CD1c-positive myeloid dendritic cell (primary cell): Measurements from ENCODE around the gene ABHD12B.
A peak's percentile ranks its signal among the peaks of the same experiment; 100 is the strongest.

ENCODE experiments used
- DNase-seq: peaks from one replicate; pipeline ENCODE4 v3.0.0-alpha.2; 2016; ENCODE audit errors: extremely low spot score

ABHD12B gene

DNA sequence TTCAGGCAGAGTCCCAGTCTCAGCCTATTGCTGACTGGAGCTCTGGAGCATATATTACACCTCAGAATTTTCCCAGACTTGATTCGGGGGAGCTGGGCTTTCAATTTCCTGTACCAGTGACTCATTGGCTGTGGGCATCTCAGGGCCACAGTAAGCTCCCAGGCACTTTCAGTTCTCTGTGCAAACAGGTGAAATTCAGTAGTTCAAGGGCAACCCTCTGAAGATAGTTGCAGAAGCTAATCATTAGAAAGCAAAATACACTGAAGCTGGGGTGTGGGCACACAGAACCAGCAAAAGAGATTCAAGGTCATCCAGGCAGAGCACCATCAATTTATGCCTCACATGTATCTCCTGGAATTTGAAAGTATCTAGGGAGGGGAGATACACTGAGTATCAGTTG, 32.8 kb upstream of the ABHD12B start:
- DNase-seq = no peak

DNA sequence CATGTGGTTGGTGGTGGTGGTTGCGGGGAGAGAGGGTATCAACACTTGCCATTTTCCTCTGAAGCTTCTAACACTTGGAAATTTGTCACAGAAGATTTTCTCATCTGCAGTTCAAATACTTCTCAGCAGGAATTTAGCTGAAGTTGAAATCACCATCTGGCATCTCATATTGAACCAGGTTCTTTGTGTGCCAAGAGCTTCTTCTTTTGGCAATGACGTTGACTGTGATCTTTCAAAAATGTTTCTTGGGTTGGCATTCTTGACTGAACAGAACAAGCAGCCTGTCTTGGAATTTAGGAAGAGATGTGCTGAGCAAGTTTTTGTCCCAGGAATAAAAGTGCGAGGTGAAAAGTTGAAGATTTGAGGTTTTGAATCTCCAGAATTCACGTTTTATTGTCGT, 32.2 kb upstream of the ABHD12B start:
- DNase-seq = no peak

DNA sequence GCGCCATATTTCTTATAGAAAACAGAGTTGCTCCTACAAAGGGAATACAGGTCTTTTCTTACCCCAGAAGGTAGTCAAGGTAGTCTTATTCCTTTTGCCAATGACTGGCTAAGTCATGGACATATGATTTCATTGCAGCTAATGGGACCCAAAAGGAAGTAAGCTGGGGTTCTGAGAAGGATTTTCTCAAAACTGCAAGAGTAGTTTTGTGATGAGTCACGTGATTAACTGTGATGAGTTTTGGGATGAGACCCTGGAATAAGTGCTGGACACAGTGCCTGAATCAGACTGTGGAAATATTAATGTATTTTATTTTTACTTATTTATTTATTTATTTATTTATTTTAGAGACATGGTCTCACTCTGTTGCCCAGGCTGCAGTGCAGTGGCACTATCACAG, 27.5 kb upstream of the ABHD12B start:
- no peak for DNase-seq

DNA sequence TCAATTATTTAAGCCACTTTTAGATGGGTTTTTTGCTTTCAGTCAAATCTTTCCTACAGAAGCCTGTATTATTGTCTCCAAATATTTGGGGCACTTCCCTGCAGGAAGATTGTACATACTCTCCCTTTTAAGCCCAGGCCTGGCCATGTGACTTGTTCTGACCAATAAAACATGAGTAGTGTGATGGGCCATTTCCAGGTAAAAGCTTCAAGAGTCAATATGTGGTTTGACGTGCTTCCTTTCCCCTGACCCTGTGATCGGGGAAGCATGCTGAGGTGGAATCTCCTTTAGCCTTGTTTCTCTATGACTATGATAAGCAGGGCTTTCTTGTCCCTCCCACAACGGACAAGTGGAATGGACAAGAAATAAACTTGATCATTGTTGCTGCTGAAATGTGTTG, 26.7 kb upstream of the ABHD12B start:
- DNase-seq = no peak

DNA sequence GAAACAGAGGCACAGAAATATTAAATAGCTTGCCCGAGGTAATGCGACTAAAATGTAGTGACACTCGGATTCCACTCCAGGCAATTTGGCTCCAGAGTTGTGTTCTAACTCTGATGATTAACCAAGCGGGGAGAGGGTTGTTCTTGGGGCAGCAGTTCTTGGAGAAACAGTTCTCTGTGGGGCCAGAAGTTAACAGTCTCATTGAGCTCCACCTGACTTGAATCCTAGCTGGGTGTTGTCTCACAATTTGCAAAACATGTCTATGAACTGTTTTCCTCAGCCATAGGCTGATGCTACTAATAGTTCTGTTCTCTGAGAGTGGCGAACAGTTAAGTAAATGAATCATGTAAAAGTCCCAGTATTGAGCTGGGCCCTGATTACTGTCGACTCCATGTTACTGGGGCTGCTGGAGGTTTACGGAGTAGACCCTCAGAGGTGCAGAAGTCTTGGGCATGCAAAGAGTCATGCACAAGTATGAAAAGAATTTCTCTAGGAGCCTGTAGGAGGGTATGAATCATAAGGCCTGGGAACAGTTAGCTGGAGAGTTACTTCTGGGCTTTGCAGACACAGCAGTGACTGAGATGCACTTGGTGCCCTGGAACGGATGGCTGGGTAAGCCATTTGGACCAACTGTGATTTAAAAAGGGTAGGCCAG, 25.5 kb upstream of the ABHD12B start:
- DNase-seq = no peak

DNA sequence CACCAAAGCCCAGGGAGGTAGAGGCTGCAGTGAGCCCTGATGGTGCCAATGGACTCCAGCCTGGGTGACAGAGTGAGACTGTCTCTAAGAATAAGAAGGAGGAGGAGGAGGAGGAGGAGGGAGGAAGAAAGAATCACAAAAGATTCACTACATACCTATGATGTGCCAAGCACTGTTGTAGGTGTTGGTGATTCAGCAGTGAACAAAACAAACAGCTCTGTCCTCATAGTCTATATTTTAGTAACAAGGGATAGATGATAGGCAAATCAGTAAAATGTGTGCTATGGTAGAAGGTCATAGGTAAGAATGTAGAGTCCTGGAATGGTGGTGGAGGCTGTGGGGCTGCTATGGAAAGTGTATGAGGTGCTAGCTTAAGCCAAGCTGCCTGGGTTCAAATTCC, 18.0 kb upstream of the ABHD12B start:
- no peak for DNase-seq

DNA sequence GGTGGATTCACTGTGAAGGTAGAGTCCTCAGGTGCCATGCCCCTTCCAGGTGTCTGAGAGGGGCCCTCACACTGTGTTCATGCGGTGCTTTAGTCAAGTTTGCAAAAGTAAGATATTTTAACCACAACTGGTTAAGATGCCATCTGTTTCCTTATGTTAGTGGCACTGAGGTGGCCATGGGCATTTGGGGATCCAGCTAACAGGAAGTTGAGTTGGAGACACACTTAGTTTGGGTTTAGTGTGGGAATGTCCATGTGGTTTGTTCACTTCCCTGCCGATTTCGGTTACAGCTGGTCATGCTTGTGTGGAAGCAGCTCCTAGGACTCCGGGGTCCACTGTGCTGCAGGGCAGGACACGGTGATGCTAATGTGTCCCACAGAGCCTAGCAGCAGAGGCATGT, 17.3 kb upstream of the ABHD12B start:
- peak; percentile 21 for DNase-seq

DNA sequence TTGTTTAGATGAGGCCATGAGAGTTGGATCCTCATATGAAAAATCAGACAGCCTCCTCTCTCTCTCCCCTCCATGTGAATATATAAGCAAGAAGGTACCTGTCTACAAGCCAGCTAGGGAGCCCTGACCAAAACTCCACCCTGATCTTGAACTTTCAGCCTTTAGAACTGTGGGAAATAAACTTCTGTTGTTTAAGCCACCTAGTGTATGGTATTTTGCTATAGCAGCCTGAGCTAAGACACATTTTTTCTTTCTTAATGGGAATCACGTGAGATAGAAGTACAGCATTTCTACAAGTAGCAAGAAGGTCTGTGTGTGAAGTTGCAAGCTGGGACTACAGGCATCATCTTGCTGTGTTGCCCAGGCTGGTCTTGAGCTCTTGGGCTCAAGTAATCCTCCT, 16.3 kb upstream of the ABHD12B start:
- DNase-seq = no peak

DNA sequence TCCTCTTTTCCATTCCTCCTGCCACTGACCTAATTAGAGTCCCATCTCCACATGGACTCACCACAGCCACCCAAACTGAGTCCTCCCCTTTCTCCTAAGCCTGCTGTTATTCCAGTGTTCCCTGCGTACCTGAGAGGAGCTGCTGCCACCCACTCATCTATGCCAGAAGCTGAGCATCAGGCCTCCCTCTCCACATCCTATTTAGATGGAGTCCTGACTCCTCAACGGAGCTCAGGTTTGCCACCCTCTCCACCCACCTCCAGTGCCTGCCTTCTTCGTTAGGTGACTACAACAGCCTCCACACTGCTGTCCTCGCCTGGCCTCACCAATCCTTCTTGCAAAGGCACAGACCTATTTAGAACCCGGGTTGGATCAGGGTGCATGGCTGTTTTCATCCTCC, 15.2 kb upstream of the ABHD12B start:
- DNase-seq = no peak

DNA sequence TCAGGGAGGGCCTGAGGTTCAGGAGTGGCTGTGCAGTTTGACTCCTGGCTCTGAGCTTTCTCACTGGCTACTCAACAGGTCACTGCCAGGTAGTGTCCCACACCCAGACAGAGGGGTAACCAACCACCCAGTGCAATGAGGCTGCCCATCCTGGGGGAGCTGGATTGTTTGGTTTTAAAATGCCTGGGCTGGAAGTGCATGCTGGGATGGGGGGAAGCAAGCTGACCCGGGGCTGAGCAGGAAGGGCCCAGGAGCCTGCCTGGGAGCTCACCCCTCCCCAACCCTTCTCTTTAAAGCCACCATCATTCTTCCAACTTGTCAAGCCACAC, 12.6 kb upstream of the ABHD12B start:
- no peak for DNase-seq

DNA sequence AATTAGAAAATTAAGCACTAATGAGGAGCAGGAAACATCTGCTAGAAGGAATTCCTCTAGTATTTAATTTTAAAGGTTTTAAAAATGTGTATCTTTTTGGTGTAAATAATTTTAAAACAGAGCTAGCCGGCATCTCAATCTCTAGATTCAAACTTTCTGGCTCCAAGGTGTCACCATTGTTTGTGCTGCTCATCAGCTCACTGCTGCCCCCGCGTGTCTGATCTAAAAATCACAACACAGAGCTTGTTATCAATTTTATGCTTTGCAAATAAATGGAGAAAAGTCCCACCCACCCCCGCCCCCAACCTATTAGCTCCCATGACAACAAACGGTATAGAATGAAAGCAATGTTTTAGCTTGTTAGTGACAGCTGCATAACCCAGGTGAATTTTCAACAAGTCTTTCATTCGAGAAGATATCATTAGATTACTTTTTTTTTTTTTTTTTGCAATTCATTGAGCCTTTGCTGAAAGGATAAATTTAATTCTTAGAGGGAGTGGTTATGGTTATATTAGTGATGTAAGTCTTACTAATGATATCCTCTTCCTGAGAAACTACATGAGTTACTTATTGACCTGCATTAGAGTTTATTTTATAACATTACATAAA, 11.3 kb upstream of the ABHD12B start:
- peak; percentile 89 for DNase-seq

DNA sequence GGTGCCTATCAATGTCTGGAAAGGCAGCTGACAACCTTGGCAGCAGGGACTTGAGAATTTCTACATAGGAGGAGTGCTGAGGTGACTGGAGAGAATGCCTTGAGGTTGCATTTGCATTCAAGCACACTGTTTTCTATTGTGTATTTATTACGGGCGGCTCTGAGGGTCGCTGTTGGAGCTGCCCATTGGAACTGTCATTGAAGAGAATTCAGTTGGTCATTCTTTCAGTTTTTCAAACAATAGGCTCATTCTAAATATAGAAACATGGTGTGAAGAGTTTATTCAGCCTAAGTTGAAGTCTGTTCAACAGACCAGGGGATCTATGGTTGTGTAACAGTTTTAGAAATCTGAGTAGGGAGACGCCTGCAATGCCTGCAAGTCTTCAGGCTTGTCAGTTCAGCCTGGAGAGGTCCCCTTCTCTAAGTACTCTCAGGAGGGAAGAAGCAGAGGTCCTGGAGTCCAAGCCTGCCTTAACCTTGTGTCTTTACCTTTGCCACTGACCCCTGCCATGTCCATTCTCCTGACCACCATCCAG, 9.8 kb upstream of the ABHD12B start:
- DNase-seq = no peak

DNA sequence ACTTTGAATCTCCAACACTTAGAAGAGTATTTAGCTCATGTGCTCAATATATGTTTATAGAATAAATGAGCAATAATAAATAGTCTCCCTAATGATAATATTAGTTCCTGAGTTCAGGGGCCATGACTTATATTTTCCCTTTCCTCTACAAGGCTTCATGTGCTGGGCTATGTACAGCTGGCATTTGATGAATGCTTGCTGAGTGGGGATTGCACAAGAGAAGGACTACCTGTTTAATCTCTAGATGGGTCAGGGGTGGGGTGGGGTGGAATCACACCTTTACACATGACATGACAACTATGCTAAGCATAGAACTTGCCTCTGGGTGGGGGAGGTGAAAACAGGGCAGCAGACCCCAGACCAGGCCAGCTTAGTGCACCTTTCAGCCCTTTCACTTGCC, 7.6 kb upstream of the ABHD12B start:
- no peak for DNase-seq

DNA sequence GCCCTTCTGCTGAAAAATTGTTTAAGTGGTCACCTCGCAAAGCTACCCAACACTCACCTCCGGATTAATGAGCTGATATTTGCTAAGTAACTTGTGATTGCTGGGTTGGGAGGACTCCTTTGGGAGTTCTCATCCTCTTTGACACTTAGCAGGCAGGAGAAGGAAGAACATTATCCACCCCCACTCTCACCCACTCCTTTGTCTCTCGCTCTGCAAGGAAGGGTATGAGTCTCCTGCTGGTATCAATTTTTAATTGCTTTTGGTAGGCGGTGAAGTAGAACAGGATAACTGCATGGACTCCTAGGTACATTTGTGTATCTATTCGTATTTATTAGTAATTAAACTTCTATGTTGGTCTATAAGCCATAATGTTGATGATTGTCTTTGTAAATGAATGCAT, 6.9 kb upstream of the ABHD12B start:
- DNase-seq = no peak

DNA sequence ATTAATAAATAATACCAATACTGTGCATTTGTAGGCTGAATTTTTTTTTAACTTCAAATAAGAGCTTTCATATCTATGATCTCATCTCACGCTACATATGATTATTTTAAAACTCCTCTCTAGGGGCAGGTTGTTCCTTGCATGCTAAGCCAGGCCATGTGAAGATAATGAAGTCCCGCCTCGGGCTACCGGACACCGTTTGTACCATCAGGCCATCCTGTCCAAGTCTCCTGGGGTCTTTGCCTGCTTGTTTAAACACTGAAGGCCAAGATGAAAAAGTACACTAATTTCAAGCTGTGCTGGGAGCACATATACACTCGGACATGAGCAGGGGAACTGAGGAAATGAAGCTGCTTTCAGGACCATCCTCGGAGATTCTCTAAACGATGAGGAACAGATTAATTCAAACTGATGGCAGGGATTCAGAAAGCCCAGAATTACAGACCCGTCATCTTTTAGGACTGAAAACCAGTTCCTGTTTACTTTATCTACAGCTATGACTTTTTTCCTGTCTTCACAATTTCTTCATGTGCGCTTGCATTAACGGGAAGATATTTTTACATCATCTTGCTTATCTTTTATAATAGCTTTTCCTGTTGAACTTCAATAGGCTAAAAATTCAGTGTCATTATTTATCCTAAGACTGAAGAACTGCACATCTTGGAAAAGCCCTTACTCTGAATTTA, 6.3 kb upstream of the ABHD12B start:
- DNase-seq = peak; percentile 20

DNA sequence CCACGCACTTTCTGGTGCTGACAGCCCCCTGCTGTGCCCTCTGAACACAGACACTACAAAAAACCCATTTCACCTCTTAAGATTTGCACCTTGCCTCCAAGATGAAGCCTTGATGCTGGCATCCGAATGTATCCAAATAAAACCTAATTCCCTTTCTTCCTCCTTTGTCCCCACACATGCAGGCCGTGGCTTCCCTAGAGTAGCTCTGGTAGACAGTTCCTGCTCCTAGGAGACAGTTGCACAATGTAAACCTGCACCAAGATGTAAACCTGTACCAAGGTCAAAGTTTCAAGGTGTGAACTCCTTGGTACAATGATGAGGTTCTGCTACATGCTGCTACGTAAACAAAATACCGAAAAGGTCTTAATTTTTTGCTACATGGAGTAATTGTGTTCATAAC, 625 bp upstream of the ABHD12B start:
- peak; percentile 29 for DNase-seq

DNA sequence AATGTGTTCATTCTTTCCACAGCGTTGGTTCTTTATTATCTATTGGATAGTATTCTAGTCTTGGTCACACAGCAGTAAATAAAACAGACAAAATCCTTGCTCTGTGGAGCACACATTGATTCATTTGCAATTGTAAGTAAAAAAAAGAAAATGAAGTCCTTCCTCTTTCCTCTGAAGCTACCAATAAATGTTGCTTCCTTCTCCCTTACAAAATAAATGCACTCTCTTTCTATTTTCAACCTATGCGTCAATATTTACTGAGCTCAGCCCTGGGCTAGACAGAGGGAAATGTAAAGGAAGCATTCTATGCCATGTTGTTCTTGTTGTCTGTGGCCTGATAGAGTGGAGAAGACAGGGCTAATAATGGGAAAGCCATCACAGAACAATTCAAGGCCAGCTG, 2.9 kb downstream of the ABHD12B start:
- DNase-seq = peak; percentile 19

DNA sequence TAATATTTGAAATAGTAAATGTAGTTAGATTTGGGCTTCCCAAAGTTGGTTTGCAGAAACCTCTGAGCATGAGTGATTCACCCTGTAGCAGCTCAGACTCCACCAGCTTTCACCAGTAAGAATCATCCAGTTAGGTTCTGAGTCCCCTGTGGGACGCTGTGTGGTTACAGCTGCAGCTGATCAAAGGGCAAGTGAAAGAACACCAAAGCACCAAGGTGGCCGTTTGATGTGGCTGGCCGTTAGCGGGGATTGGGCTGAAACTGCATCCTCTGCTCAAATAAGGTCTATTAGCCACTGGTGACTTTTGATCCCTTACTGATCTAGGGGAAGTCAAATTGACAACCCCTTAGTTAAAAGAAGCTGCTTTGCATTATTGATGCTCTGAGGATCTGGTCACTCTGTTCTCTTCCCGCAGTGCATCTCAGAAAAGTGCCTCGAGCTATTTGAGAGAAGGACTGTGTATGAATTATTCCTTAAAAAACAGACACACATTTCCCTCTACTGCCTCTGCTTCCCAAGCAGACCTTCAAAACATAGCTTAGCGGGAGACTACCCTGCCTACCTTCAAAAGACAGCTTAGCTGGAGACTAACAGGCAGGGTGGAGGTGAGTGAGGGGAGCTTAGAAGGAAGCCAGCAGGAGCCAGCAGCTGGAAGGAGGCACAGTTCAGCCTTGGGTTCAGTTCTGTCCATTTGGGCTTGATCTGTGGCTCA, 3.7 kb downstream of the ABHD12B start:
- no peak for DNase-seq

DNA sequence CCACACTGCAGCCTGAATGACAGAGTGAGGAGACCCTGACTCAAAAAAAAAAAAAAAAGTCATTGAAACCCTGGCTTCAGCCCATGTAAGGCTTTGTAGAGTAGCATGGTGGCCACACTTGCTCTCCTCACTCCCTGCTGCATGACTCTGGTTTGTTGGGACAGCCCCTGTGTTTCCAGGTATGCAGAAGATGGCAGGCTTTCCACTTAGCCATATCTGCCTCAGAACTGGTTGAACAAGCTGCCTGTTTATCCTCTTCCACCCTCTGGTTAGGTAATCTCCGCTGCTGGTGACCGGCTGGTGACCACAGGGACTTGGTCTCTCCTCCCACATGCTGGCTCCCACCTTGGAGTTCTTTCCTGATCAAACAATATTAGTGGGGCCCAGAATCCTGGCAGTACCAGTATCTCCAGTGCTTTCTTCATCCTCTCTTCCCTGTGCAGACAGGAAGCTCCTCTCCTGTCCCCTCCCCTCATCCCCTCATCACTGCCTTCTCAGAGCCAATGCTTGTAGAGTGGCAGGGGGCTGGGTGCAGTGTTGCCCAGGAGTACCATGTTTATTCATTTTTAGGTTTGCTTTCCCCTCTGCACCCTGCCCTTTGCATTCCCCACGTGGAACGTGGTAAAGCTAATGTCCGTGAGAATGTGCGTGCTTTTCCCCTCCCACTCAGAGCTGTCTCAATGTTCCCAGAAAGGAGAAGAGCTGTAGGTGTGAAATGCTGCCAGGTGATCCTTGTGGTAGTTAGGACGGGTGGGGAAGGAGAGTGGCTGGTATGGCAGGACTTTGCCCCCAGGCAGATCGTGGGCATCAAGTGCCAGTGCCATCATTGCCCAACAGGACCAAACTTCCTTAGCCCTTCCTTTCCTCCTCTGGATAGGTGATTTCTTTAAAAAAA, 11.3 kb downstream of the ABHD12B start:
- no peak for DNase-seq

DNA sequence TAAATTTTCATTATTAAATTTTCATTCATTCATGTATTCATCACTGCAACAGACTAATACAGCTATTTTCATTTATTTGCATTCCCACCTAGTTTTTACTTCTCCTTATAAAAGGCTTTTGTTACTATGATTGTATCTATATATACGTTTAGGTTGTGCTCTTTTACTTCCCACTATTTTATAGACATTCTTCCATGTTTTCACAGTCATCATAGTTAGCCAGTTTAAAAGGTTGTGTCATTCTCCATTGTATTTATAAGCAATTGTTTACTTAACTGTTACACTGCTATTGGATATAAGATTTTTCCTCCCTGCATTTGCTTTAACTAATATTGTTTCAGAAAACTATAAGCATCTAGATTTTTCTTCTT, 12.0 kb downstream of the ABHD12B start:
- DNase-seq = no peak

DNA sequence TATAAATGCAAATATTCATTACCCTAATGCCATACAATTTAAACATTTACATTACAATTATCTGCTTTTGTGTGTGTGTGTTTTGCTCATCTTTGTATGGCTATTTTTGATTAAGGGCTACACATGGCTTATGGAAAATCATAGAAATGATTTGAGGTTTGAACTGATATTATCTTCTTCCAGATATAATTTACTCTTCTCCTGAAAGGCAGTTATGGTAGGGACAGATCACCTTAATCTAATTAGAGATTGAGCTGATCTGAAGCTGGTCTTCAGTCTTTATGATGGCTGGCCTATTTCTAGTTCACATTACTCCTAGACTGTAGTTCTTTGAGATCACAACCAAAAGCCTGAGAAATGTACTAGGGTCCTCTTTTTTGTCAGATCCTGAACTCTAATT, 15.6 kb downstream of the ABHD12B start:
- no peak for DNase-seq

DNA sequence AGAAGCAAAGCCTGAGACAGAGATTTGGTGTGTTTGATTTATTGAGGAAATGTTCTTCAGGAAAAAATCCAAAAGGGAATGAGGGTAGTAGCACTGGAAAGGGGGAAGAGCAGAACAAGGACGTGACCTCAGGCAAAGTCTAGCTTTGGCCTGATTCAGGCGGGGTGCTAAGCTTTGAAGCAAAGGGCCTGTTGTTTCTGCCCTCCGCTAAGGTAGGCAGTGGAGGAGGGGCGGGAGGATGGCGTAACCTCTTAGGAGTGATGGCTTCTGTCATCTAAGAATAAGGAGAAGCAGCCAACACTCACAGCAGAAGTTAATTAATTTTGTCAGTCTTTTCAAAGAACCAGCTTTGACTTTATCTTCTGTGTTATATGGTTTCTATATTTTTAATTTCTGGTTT, 20.4 kb downstream of the ABHD12B start:
- DNase-seq = no peak
